Measurements from ENCODE around the gene ZNF148.

- no peak for TF ChIP-seq EP300 (IDR thresholded peaks at IDR 0.05)
- TF ChIP-seq POLR2A (IDR thresholded peaks at IDR 0.05), result no peak
- TF ChIP-seq CTCF (IDR thresholded peaks at IDR 0.05), result no peak
Measured at GRCh38 chr3:125349556-125350165, 25.5 kb downstream of the ZNF148 start.
